GM23338 (cell line): ENCODE results near the gene SLC25A13. TPM values are rescaled to one million over a fixed set of nuclear protein-coding genes. Genes with fewer than 3 reads are reported as not detected.

Experiments used
- ATAC-seq: fragments of 200-7000 bp; cut with Tn5 transposase; 3 replicates; pipeline ENCODE4 v1.9.1; 2020
- DNase-seq: peaks from one replicate; pipeline ENCODE4 v3.0.0-alpha.2; 2015; ENCODE audit warnings: low spot score
- H2AFZ ChIP-seq: fragments of 200-600 bp; sonication (generic); 2 replicates; pipeline ENCODE4 v1.8.0; 2016; ENCODE audit warnings: antibody characterized with exemption, mild to moderate bottlenecking, moderate library complexity
- H3F3A ChIP-seq: fragments of 200-600 bp; sonication (generic); replicated peaks from 2 replicates; pipeline ENCODE4 v1.8.0; 2017; ENCODE audit warnings: antibody characterized with exemption, mixed run types, low read depth
- H3K27ac ChIP-seq: fragments of 200-600 bp; sonication (generic); 2 replicates; pipeline ENCODE4 v1.6.1; 2016; ENCODE audit warnings: low read depth
- H3K27me3 ChIP-seq: fragments of 200-600 bp; sonication (generic); 2 replicates; pipeline ENCODE4 v1.8.0; 2016; ENCODE audit warnings: mild to moderate bottlenecking, mixed run types, moderate library complexity; ENCODE audit not compliant: insufficient read depth
- H3K36me3 ChIP-seq: fragments of 200-600 bp; sonication (generic); 2 replicates; pipeline ENCODE4 v1.8.0; 2016; ENCODE audit warnings: mild to moderate bottlenecking; ENCODE audit not compliant: insufficient read depth
- H3K4me1 ChIP-seq: fragments of 200-600 bp; sonication (generic); 2 replicates; pipeline ENCODE4 v1.8.0; 2016; ENCODE audit warnings: mild to moderate bottlenecking, moderate library complexity; ENCODE audit not compliant: insufficient read depth
- H3K4me2 ChIP-seq: fragments of 200-600 bp; sonication (generic); 2 replicates; pipeline ENCODE4 v1.7.1; 2017; ENCODE audit warnings: mixed run types
- H3K4me3 ChIP-seq: fragments of 200-600 bp; sonication (generic); 2 replicates; pipeline ENCODE4 v1.6.1; 2016; ENCODE audit warnings: mixed run types
- H3K79me2 ChIP-seq: fragments of 200-600 bp; sonication (generic); replicated peaks from 2 replicates; pipeline ENCODE4 v1.8.0; 2017; ENCODE audit warnings: mild to moderate bottlenecking; ENCODE audit not compliant: insufficient read depth
- H3K9me2 ChIP-seq: fragments of 200-600 bp; sonication (generic); 2 replicates; pipeline ENCODE4 v1.8.0; 2017; ENCODE audit not compliant: insufficient read depth
- H4K20me1 ChIP-seq: fragments of 200-600 bp; sonication (generic); replicated peaks from 2 replicates; pipeline ENCODE4 v1.8.0; 2017; ENCODE audit warnings: mild to moderate bottlenecking; ENCODE audit not compliant: insufficient read depth
- H3K27ac Mint-ChIP-seq: 2 replicates; pipeline ENCODE4 v1.8.0; 2020; ENCODE audit warnings: inconsistent platforms, mild to moderate bottlenecking, moderate library complexity, mixed read lengths
- H3K27me3 Mint-ChIP-seq: 3 replicates; pipeline ENCODE4 v1.8.0; 2022; ENCODE audit warnings: low read depth, mild to moderate bottlenecking, moderate library complexity, mixed read lengths, inconsistent platforms; ENCODE audit not compliant: insufficient read depth, poor library complexity
- H3K36me3 Mint-ChIP-seq: 3 replicates; pipeline ENCODE4 v1.8.0; 2021; ENCODE audit warnings: low read depth, mild to moderate bottlenecking, inconsistent platforms, moderate library complexity, mixed read lengths
- H3K4me1 Mint-ChIP-seq: 3 replicates; pipeline ENCODE4 v1.8.0; 2020; ENCODE audit warnings: mild to moderate bottlenecking, inconsistent platforms, mixed read lengths
- H3K4me3 Mint-ChIP-seq: 3 replicates; pipeline ENCODE4 v1.8.0; 2021; ENCODE audit warnings: moderate library complexity, mild to moderate bottlenecking, inconsistent platforms, mixed read lengths
- H3K9me3 Mint-ChIP-seq: 3 replicates; pipeline ENCODE4 v1.8.0; 2020; ENCODE audit warnings: moderate library complexity, mild to moderate bottlenecking, inconsistent platforms, mixed read lengths
- CREB1 ChIP-seq: fragments of 250-450 bp; sonication (Bioruptor Pico); IDR thresholded peaks from 2 replicates; pipeline ENCODE4 v1.5.0; 2020; ENCODE audit warnings: low read depth, mild to moderate bottlenecking, moderate library complexity
- EZH2 ChIP-seq: fragments of 200-600 bp; sonication (generic); IDR thresholded peaks from one replicate; pipeline ENCODE4 v1.8.0; 2017; ENCODE audit warnings: antibody characterized with exemption, mild to moderate bottlenecking, low read depth; ENCODE audit not compliant: unreplicated experiment
- EZH2phosphoT487 ChIP-seq: fragments of 200-600 bp; sonication (generic); IDR thresholded peaks from one replicate; pipeline ENCODE4 v1.8.1; 2018; ENCODE audit warnings: antibody characterized with exemption; ENCODE audit not compliant: unreplicated experiment
- NANOG ChIP-seq: IDR thresholded peaks from 2 replicates; pipeline ENCODE4 v1.6.1; 2016; ENCODE audit warnings: antibody characterized with exemption, borderline replicate concordance
- STAT1 ChIP-seq: IDR thresholded peaks from one replicate; pipeline ENCODE4 v1.6.1; 2016; ENCODE audit warnings: antibody characterized with exemption; ENCODE audit not compliant: unreplicated experiment
- ZNF114 ChIP-seq: fragments of 250-450 bp; sonication (Bioruptor Pico); IDR thresholded peaks from 2 replicates; pipeline ENCODE4 v1.5.0; 2020; ENCODE audit warnings: mild to moderate bottlenecking, moderate library complexity
- polyA plus RNA-seq: library from polyadenylated mRNA; unstranded; fragments of >200 nt; fragmentation: Nextera tagmentation; extraction: Ambion mirVana; gene quantifications from 2 replicates; pipeline ENCODE4 v1.2.1, GENCODE V29; 2016
- total RNA-seq: library from RNA; depleted of rRNA; stranded (reverse); fragments of >200 nt; shearing (Covaris generic); gene quantifications from 2 replicates; pipeline ENCODE4 v1.2.3, GENCODE V29; 2014
- TF ChIP-seq, protein P1 (sequence below), 2 experiments: fragments of 200-600 bp in 1 of 2; sonication (generic) in 1 of 2; conservative IDR thresholded peaks; 2 replicates each; pipeline versions ENCODE4 v1.5.1 to v1.6.1; 2016 to 2017; ENCODE audit warnings: antibody characterized with exemption in 2 of 2, low read depth in 2 of 2, mild to moderate bottlenecking in 2 of 2, moderate library complexity in 1 of 2
- TF ChIP-seq, protein P2 (sequence below): fragments of 250-450 bp; sonication (Bioruptor Pico); IDR thresholded peaks from 2 replicates; pipeline ENCODE4 v1.5.0; 2020; ENCODE audit warnings: mild to moderate bottlenecking, moderate library complexity
- TF ChIP-seq, protein P3 (sequence below): IDR thresholded peaks from one replicate; pipeline ENCODE4 v1.6.1; 2018; ENCODE audit warnings: antibody characterized with exemption; ENCODE audit not compliant: unreplicated experiment

Gene SLC25A13
- total and polyA plus RNA-seq, 2 experiments from 2014 or later: 51.1 to 84.6 TPM

DNA sequence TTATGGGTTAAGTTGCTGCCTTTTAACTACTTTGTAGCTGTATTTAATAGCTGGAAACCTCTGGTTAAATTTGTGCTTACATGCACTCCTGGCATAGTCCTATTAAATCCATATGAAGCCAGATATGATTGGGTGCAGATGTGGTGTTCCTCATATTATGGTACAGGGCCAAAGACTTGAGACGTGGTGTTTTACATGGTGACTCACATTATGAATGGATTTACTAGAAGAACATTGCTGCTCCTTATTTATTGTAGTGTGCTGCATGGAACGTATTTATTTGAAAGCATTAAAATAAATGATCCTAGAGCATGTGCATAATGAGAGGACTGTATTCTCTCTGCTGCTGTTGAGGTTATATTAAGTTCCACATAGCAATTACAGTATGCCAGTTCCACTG, 224.1 kb downstream of the SLC25A13 start:
- Mint-ChIP-seq H3K27me3 (no peaks in the 10 kb centered on the region), H3K9me3 (no peaks in the 10 kb centered on the region), H3K36me3 (no peaks in the 10 kb centered on the region), H3K4me1 (no peaks in the 10 kb centered on the region; the same call in 2 of the 3 replicates), H3K4me3 (no peak overlapping the region), H3K27ac (no peak overlapping the region)
- H3K27me3 ChIP-seq: no peaks in the 10 kb centered on the region
- H3K4me1 ChIP-seq: no peaks in the 10 kb centered on the region
- H3K36me3 ChIP-seq: no peaks in the 10 kb centered on the region
- H3K4me3 ChIP-seq: no peak overlapping the region
- ATAC-seq (no peak), DNase-seq (no peak)
- no peaks in the 10 kb centered on the region for H3K9me2 ChIP-seq
- no peaks in the 10 kb centered on the region for H4K20me1 ChIP-seq
- no peak overlapping the region for H2AFZ ChIP-seq
- no peak overlapping the region for H3K4me2 ChIP-seq
- no peaks in the 10 kb centered on the region for H3K79me2 ChIP-seq
- no peak overlapping the region for H3K27ac ChIP-seq
- H3F3A ChIP-seq: no peaks in the 10 kb centered on the region
- no peak for TF ChIP-seq CREB1
- no peak for TF ChIP-seq STAT1
- TF ChIP-seq EZH2: no peak
- TF ChIP-seq, protein P1, sequence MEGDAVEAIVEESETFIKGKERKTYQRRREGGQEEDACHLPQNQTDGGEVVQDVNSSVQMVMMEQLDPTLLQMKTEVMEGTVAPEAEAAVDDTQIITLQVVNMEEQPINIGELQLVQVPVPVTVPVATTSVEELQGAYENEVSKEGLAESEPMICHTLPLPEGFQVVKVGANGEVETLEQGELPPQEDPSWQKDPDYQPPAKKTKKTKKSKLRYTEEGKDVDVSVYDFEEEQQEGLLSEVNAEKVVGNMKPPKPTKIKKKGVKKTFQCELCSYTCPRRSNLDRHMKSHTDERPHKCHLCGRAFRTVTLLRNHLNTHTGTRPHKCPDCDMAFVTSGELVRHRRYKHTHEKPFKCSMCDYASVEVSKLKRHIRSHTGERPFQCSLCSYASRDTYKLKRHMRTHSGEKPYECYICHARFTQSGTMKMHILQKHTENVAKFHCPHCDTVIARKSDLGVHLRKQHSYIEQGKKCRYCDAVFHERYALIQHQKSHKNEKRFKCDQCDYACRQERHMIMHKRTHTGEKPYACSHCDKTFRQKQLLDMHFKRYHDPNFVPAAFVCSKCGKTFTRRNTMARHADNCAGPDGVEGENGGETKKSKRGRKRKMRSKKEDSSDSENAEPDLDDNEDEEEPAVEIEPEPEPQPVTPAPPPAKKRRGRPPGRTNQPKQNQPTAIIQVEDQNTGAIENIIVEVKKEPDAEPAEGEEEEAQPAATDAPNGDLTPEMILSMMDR (conservative IDR thresholded peaks at IDR 0.05; ENCODE audit: low read depth in 2 of 2): no peak
- TF ChIP-seq EZH2phosphoT487: no peak
- TF ChIP-seq ZNF114 (CRISPR knock-in tag): no peak
- TF ChIP-seq NANOG: no peak
- TF ChIP-seq, protein P2, sequence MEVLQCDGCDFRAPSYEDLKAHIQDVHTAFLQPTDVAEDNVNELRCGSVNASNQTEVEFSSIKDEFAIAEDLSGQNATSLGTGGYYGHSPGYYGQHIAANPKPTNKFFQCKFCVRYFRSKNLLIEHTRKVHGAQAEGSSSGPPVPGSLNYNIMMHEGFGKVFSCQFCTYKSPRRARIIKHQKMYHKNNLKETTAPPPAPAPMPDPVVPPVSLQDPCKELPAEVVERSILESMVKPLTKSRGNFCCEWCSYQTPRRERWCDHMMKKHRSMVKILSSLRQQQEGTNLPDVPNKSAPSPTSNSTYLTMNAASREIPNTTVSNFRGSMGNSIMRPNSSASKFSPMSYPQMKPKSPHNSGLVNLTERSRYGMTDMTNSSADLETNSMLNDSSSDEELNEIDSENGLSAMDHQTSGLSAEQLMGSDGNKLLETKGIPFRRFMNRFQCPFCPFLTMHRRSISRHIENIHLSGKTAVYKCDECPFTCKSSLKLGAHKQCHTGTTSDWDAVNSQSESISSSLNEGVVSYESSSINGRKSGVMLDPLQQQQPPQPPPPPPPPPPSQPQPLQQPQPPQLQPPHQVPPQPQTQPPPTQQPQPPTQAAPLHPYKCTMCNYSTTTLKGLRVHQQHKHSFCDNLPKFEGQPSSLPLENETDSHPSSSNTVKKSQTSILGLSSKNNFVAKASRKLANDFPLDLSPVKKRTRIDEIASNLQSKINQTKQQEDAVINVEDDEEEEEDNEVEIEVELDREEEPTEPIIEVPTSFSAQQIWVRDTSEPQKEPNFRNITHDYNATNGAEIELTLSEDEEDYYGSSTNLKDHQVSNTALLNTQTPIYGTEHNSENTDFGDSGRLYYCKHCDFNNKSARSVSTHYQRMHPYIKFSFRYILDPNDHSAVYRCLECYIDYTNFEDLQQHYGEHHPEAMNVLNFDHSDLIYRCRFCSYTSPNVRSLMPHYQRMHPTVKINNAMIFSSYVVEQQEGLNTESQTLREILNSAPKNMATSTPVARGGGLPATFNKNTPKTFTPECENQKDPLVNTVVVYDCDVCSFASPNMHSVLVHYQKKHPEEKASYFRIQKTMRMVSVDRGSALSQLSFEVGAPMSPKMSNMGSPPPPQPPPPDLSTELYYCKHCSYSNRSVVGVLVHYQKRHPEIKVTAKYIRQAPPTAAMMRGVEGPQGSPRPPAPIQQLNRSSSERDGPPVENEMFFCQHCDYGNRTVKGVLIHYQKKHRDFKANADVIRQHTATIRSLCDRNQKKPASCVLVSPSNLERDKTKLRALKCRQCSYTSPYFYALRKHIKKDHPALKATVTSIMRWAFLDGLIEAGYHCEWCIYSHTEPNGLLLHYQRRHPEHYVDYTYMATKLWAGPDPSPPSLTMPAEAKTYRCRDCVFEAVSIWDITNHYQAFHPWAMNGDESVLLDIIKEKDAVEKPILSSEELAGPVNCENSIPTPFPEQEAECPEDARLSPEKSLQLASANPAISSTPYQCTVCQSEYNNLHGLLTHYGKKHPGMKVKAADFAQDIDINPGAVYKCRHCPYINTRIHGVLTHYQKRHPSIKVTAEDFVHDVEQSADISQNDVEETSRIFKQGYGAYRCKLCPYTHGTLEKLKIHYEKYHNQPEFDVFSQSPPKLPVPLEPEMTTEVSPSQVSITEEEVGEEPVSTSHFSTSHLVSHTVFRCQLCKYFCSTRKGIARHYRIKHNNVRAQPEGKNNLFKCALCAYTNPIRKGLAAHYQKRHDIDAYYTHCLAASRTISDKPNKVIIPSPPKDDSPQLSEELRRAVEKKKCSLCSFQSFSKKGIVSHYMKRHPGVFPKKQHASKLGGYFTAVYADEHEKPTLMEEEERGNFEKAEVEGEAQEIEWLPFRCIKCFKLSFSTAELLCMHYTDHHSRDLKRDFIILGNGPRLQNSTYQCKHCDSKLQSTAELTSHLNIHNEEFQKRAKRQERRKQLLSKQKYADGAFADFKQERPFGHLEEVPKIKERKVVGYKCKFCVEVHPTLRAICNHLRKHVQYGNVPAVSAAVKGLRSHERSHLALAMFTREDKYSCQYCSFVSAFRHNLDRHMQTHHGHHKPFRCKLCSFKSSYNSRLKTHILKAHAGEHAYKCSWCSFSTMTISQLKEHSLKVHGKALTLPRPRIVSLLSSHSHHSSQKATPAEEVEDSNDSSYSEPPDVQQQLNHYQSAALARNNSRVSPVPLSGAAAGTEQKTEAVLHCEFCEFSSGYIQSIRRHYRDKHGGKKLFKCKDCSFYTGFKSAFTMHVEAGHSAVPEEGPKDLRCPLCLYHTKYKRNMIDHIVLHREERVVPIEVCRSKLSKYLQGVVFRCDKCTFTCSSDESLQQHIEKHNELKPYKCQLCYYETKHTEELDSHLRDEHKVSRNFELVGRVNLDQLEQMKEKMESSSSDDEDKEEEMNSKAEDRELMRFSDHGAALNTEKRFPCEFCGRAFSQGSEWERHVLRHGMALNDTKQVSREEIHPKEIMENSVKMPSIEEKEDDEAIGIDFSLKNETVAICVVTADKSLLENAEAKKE (CRISPR knock-in tag): no peak
- TF ChIP-seq, protein P3, sequence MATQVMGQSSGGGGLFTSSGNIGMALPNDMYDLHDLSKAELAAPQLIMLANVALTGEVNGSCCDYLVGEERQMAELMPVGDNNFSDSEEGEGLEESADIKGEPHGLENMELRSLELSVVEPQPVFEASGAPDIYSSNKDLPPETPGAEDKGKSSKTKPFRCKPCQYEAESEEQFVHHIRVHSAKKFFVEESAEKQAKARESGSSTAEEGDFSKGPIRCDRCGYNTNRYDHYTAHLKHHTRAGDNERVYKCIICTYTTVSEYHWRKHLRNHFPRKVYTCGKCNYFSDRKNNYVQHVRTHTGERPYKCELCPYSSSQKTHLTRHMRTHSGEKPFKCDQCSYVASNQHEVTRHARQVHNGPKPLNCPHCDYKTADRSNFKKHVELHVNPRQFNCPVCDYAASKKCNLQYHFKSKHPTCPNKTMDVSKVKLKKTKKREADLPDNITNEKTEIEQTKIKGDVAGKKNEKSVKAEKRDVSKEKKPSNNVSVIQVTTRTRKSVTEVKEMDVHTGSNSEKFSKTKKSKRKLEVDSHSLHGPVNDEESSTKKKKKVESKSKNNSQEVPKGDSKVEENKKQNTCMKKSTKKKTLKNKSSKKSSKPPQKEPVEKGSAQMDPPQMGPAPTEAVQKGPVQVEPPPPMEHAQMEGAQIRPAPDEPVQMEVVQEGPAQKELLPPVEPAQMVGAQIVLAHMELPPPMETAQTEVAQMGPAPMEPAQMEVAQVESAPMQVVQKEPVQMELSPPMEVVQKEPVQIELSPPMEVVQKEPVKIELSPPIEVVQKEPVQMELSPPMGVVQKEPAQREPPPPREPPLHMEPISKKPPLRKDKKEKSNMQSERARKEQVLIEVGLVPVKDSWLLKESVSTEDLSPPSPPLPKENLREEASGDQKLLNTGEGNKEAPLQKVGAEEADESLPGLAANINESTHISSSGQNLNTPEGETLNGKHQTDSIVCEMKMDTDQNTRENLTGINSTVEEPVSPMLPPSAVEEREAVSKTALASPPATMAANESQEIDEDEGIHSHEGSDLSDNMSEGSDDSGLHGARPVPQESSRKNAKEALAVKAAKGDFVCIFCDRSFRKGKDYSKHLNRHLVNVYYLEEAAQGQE: no peak
